Activated CD4-positive, alpha-beta memory T cell treated with anti-CD3 and anti-CD28 coated beads, Interleukin-2, amount 10 ng/mL, durations not matched to agents 7 days and 5 days (primary cell): ENCODE data around the gene ACSM3. TPM values are rescaled to one million over a fixed set of nuclear protein-coding genes. Genes with fewer than 3 reads are reported as not detected.
"Not testable (repeated sequence)": the region's sequence is repeated elsewhere in the genome, so short reads cannot be mapped to it uniquely, and the experiment has no call there.

Experiments
- CTCF ChIA-PET: fragments of 350-600 bp; sonication (Branson Sonifier 250); formaldehyde crosslinking; loops from one replicate; lab custom pipeline; 2021; ENCODE audit warnings: antibody characterized with exemption, inconsistent platforms; lab: Charles Lee
- POLR2A ChIA-PET: fragments of 350-600 bp; sonication (Branson Sonifier 250); formaldehyde crosslinking; loops from one replicate; lab custom pipeline; 2021; ENCODE audit warnings: antibody characterized with exemption; lab: Charles Lee
- DNase-seq: peaks from one replicate; pipeline ENCODE4 v3.0.0-alpha.2; 2020
- H3K27ac Mint-ChIP-seq: one replicate; pipeline ENCODE4 v1.8.0; 2021; ENCODE audit warnings: mild to moderate bottlenecking, mixed read lengths
- H3K27me3 Mint-ChIP-seq: one replicate; pipeline ENCODE4 v1.8.0; 2021; ENCODE audit warnings: mixed read lengths
- H3K36me3 Mint-ChIP-seq: one replicate; pipeline ENCODE4 v1.8.0; 2021; ENCODE audit warnings: low read depth, mixed read lengths
- H3K4me1 Mint-ChIP-seq: one replicate; pipeline ENCODE4 v1.8.0; 2021; ENCODE audit warnings: mixed read lengths
- H3K4me3 Mint-ChIP-seq: one replicate; pipeline ENCODE4 v1.8.0; 2021; ENCODE audit warnings: mild to moderate bottlenecking, mixed read lengths
- H3K9me3 Mint-ChIP-seq: one replicate; pipeline ENCODE4 v1.8.0; 2021; ENCODE audit warnings: mixed read lengths
- total RNA-seq, 2 experiments: library from RNA; stranded (reverse); gene quantifications; one replicate each; pipeline ENCODE4 v1.2.3, GENCODE V29; 2021

The ACSM3 gene
- total RNA-seq, 2 experiments from 2014 or later, result 3.6 to 4.3 TPM

DNA sequence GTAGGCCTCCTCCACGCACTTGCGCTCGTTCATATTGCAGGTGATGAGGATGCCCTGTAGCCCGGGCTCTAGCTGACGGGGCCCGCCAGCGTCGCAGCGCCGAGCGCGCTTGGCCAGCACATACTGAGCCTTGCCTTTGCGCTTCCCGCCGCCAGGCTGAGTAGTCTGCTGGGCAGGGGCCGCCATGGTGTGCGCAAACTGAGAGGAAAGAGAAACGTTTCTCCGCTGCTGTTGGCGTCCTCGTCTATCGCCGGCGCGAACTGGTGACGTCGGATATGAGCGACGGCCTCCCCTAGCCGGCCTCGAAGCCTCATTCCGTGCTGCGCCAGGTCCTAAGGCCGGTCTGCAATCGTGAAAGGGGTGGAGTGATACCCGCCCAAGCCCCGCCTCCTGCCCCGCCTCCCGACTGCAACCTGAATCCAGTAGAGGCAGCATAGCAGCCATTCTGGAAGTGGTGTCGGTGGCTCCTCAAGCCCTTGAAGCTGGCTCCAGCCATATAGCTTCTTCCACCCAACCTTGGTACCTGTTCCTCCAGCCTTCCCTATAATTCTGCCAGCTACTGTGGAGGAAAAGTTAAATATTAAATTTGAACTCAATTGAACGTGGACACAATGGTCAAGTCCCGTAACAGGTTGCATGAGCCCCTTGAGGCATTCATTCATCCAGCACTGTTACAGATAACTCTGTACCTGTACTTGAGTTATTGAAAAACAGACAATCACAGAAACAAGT lies 22.1 kb upstream of the ACSM3 start, which contains the start of gene THUMPD1:
Gene THUMPD1 (minus strand): TSS at position 265 of the 732 bp plus-strand sequence. CDS start 79 bp downstream, at position 186.
- Mint-ChIP-seq H3K4me1 (peaks cover 26% of the 10 kb centered on the region), H3K27ac (peak within 1 kb of the TSS; percentile 95)

GRCh38 chr16:20743591-20743990 lies 20.2 kb upstream of the ACSM3 start:
- Mint-ChIP-seq H3K4me3 (no peak overlapping the region), H3K36me3 (peaks cover 13% of the 10 kb centered on the region), H3K27ac (no peak overlapping the region), H3K4me1 (peaks cover 21% of the 10 kb centered on the region), H3K9me3 (peaks cover 10% of the 10 kb centered on the region), H3K27me3 (no peaks in the 10 kb centered on the region)
- ChIA-PET POLR2A (no interaction called here), CTCF (no interaction called here)
- no peak for DNase-seq

More for the DNA sequence above, 22.1 kb upstream of the ACSM3 start, which contains the start of gene THUMPD1:
- POLR2A ChIA-PET, result interaction anchor here (0.5 to 2.7 kb wide), 12 partner anchors 10 to 1020 kb away, joined by 3 to 18 read pairs (median 3); partner anchors contain the start of genes ACSM3, DCUN1D3, ERI2 and LYRM1
- Mint-ChIP-seq H3K9me3 (no peaks in the 10 kb centered on the region), H3K4me3 (peak within 1 kb of the TSS; percentile 91), H3K36me3 (peaks cover 13% of the 10 kb centered on the region), H3K27me3 (no peaks in the 10 kb centered on the region)
- CTCF ChIA-PET, result interaction anchor here (1.1 to 2.6 kb wide), 8 partner anchors 10 to 1187 kb away, joined by 3 to 19 read pairs (median 4); partner anchors contain the start of genes ACSM3, DCUN1D3, LYRM1 and VPS35L
- DNase-seq, result peak; percentile 99

DNA sequence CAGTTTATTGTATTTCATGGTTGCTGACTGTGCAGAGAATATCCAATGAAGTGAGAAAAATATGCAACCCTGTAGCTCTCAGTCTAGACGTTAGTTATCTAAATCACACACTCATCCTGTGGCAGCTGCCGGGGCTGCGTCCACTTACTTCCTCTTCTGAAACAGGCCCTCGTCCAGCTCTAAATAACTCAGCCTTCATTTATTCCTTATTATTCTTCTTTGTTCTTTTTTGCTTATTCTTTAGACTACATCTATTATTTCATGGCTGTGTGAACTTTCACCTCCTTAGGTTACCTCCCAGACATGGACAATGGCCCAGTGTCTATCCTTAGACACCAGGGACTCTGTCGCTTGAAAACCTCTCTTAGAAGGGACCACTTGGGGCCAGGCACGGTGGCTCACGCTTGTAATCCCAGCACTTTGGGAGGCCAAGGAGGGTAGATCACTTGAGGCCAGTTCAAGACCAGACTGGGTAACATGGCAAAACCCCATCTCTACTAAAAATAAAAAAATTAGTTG lies 18.8 kb upstream of the ACSM3 start:
- H3K4me1 Mint-ChIP-seq, result peaks cover 14% of the 10 kb centered on the region
- ChIA-PET POLR2A (no interaction called here), CTCF (no interaction called here)
- peaks cover 10% of the 10 kb centered on the region for H3K9me3 Mint-ChIP-seq
- H3K4me3 Mint-ChIP-seq, result no peak overlapping the region
- DNase-seq, result no peak
- peaks cover 9% of the 10 kb centered on the region for H3K36me3 Mint-ChIP-seq
- H3K27me3 Mint-ChIP-seq, result no peaks in the 10 kb centered on the region
- no peak overlapping the region for H3K27ac Mint-ChIP-seq

- Mint-ChIP-seq H3K27ac (no peak overlapping the region), H3K9me3 (peaks cover 10% of the 10 kb centered on the region), H3K27me3 (peaks cover 2% of the 10 kb centered on the region), H3K4me1 (peaks cover 6% of the 10 kb centered on the region), H3K36me3 (peaks cover 9% of the 10 kb centered on the region), H3K4me3 (no peak overlapping the region)
- DNase-seq, result no peak
- POLR2A ChIA-PET, result no interaction called here
- CTCF ChIA-PET, result no interaction called here
Measured at GRCh38 chr16:20746461-20746860, 17.4 kb upstream of the ACSM3 start.

- H3K27ac Mint-ChIP-seq, result no peak overlapping the region
- no peak for DNase-seq
- H3K4me1 Mint-ChIP-seq, result peaks cover 2% of the 10 kb centered on the region
- H3K27me3 Mint-ChIP-seq, result peaks cover 2% of the 10 kb centered on the region
- peaks cover 10% of the 10 kb centered on the region for H3K9me3 Mint-ChIP-seq
- peaks cover 9% of the 10 kb centered on the region for H3K36me3 Mint-ChIP-seq
- no peak overlapping the region for H3K4me3 Mint-ChIP-seq
- CTCF ChIA-PET, result no interaction called here
- POLR2A ChIA-PET, result no interaction called here
Measured at GRCh38 chr16:20747030-20747816, 16.6 kb upstream of the ACSM3 start.

DNA sequence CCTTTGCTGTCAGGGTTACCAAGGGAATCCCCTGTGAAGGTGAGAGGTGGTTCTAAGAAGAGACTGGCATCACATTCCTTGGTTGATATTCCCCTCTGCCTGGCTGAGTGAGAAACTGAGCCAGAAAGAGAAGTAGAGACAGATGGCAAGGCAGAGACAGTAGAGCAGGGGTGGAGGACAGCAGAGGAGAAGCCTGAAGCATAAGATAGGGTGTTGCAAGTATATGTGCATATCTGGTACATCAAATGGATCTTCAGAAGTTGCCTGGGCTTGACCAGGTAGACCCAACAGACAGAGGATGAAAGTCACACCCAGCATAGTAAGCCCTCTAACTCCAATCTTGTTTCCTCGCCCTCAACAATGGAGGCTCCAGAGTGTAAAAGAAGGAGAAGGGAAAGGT lies 14.3 kb upstream of the ACSM3 start:
- Mint-ChIP-seq H3K36me3 (peaks cover 9% of the 10 kb centered on the region), H3K9me3 (peaks cover 10% of the 10 kb centered on the region), H3K4me1 (no peaks in the 10 kb centered on the region), H3K4me3 (no peak overlapping the region), H3K27ac (no peak overlapping the region), H3K27me3 (peaks cover 14% of the 10 kb centered on the region)
- DNase-seq, result no peak
- ChIA-PET POLR2A (no interaction called here), CTCF (no interaction called here)

- no peak for DNase-seq
- ChIA-PET POLR2A (no interaction called here), CTCF (interaction anchor here (1.0 to 1.1 kb wide), 2 partner anchors 9 to 14 kb away, joined by 4 read pairs; partner anchors contain the start of gene THUMPD1)
- Mint-ChIP-seq H3K4me1 (no peaks in the 10 kb centered on the region), H3K9me3 (peaks cover 10% of the 10 kb centered on the region), H3K36me3 (peaks cover 9% of the 10 kb centered on the region), H3K27me3 (peaks cover 20% of the 10 kb centered on the region), H3K27ac (no peak overlapping the region), H3K4me3 (no peak overlapping the region)
Measured at GRCh38 chr16:20750558-20750957, 13.3 kb upstream of the ACSM3 start.

DNA sequence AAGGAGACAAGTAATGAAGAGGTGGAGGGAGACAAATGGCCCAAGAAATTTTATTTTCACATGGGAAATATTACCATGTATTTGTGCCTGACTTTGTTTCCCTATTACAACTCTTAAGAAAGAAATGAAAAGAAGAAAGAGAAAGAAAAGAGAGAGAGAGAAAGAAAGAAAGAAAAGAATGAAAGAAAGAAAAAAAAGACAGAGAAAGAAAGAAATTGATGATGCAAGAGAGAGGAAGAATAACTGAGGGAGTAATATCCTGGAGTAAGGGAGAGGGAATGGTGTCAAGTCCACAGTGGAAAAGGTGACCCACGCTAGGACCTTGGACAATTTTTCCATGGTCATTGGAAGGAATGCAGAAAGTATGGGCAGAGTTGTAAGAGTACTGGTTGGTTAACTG lies 10.1 kb upstream of the ACSM3 start:
- H3K36me3 Mint-ChIP-seq, result no peaks in the 10 kb centered on the region
- ChIA-PET POLR2A (no interaction called here), CTCF (no interaction called here)
- H3K4me1 Mint-ChIP-seq, result no peaks in the 10 kb centered on the region
- peaks cover 20% of the 10 kb centered on the region for H3K27me3 Mint-ChIP-seq
- H3K4me3 Mint-ChIP-seq, result no peak overlapping the region
- no peak for DNase-seq
- H3K27ac Mint-ChIP-seq, result no peak overlapping the region
- no peaks in the 10 kb centered on the region for H3K9me3 Mint-ChIP-seq

- Mint-ChIP-seq H3K27me3 (peaks cover 20% of the 10 kb centered on the region), H3K4me1 (no peaks in the 10 kb centered on the region), H3K27ac (no peak overlapping the region), H3K36me3 (peaks cover 3% of the 10 kb centered on the region), H3K9me3 (no peaks in the 10 kb centered on the region), H3K4me3 (no peak overlapping the region)
- POLR2A ChIA-PET, result interaction anchor here (1.0 to 1.3 kb wide), 2 partner anchors 8 to 13 kb away, joined by 3 to 4 read pairs; partner anchors contain the start of genes ACSM3 and THUMPD1
- no peak for DNase-seq
- CTCF ChIA-PET, result interaction anchor here (1.0 to 1.3 kb wide), 2 partner anchors 20 to 45 kb away, joined by 3 read pairs; no protein-coding TSS in a partner anchor
Measured at GRCh38 chr16:20755238-20755637, 8.6 kb upstream of the ACSM3 start.

- H3K27ac Mint-ChIP-seq, H3K4me1 Mint-ChIP-seq, DNase-seq, H3K36me3 Mint-ChIP-seq, H3K4me3 Mint-ChIP-seq, H3K9me3 Mint-ChIP-seq: not testable (repeated sequence)
- ChIA-PET CTCF (interaction anchor here (1.3 kb wide), 1 partner anchor 44 kb away, joined by 3 read pairs; no protein-coding TSS in a partner anchor), POLR2A (interaction anchor here (1.3 kb wide), 1 partner anchor 14 kb away, joined by 4 read pairs; the partner anchor contains the start of gene THUMPD1)
- peaks cover 18% of the 10 kb centered on the region for H3K27me3 Mint-ChIP-seq
Measured at GRCh38 chr16:20755799-20756198, 8.0 kb upstream of the ACSM3 start.

DNA sequence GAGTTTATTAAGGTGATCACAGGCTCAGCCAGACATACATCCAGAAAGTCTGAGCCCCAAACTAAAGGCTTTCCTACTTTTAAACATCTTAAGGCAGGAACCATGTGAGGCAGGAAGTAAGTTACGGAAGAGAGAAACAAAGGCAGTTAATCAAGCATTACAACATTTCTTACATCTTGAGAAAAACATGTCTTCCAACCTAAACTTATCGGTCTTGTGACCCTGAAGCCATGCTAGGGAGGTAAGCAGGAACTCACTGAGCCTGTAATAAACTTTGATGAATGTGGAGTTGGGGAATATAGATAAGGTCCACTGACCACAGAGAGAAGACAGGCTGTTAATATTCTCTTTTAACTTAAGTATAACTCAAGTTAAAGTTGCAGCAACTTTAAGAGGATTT lies 3.5 kb upstream of the ACSM3 start:
- no peak overlapping the region for H3K4me3 Mint-ChIP-seq
- peaks cover 23% of the 10 kb centered on the region for H3K4me1 Mint-ChIP-seq
- CTCF ChIA-PET, result no interaction called here
- no peak overlapping the region for H3K27ac Mint-ChIP-seq
- POLR2A ChIA-PET, result no interaction called here
- no peak for DNase-seq
- no peaks in the 10 kb centered on the region for H3K27me3 Mint-ChIP-seq
- peaks cover 8% of the 10 kb centered on the region for H3K9me3 Mint-ChIP-seq
- H3K36me3 Mint-ChIP-seq, result peaks cover 6% of the 10 kb centered on the region

- ChIA-PET POLR2A (interaction anchor here (1.8 kb wide), 1 partner anchor 21 kb away, joined by 4 read pairs; no protein-coding TSS in a partner anchor), CTCF (no interaction called here)
- no peak for DNase-seq
- H3K27me3 Mint-ChIP-seq, result no peaks in the 10 kb centered on the region
- H3K4me3 Mint-ChIP-seq, result no peak overlapping the region
- H3K27ac Mint-ChIP-seq, result no peak overlapping the region
- peaks cover 8% of the 10 kb centered on the region for H3K9me3 Mint-ChIP-seq
- H3K36me3 Mint-ChIP-seq, result peaks cover 6% of the 10 kb centered on the region
- peaks cover 23% of the 10 kb centered on the region for H3K4me1 Mint-ChIP-seq
Measured at GRCh38 chr16:20761175-20761574, 2.6 kb upstream of the ACSM3 start.
